HEK293 (cell line): Measurements from ENCODE around the gene TYRP1.

Experiments used
- CTCF ChIA-PET: fragments of 350-600 bp; formaldehyde crosslinking; extraction: SDS; loops from one replicate; lab custom pipeline; 2021; ENCODE audit warnings: antibody characterized with exemption; lab: Yijun Ruan, JAX
- POLR2A ChIA-PET: fragments of 300-600 bp; formaldehyde crosslinking; extraction: SDS; loops from one replicate; lab custom pipeline; 2020; ENCODE audit warnings: antibody characterized with exemption, inconsistent platforms; lab: Yijun Ruan, JAX
- H3K27ac ChIP-seq: fragments of 200-500 bp; sonication (Bioruptor generic); 2 replicates; pipeline ENCODE4 v1.5.1; 2014; ENCODE audit warnings: low read depth, low read length, control low read depth, inconsistent platforms; ENCODE audit errors: extremely low read depth
- H3K36me3 ChIP-seq, 2 experiments: fragments of 200-500 bp in 1 of 2; sonication (Bioruptor generic) in 1 of 2; 1 replicate in 1 of 2; 2 replicates in 1 of 2; pipeline ENCODE4 v1.5.1; 2014 to 2017; ENCODE audit warnings: inconsistent platforms in 2 of 2, low read length in 2 of 2; ENCODE audit not compliant: control insufficient read depth in 2 of 2, insufficient read depth in 1 of 2
- H3K4me1 ChIP-seq: fragments of 200-500 bp; sonication (Bioruptor generic); 2 replicates; pipeline ENCODE4 v1.5.1; 2014; ENCODE audit warnings: mild to moderate bottlenecking, low read length, inconsistent platforms; ENCODE audit not compliant: control insufficient read depth, insufficient read depth
- H3K4me3 ChIP-seq: 2 replicates; pipeline ENCODE4 v1.5.1; 2011; ENCODE audit warnings: low read depth, mild to moderate bottlenecking, control low read depth, low read length, moderate library complexity
- H3K9me3 ChIP-seq: fragments of 200-500 bp; sonication (Bioruptor generic); 2 replicates; pipeline ENCODE4 v1.5.1; 2014; ENCODE audit warnings: low read depth, low read length, inconsistent platforms; ENCODE audit not compliant: control insufficient read depth, insufficient read depth
- PRDM1 ChIP-seq: fragments of 450-650 bp; formaldehyde crosslinking; IDR thresholded peaks from 2 replicates; pipeline ENCODE4; 2016; ENCODE audit warnings: missing biosample characterization, missing genetic modification characterization
- YY1 ChIP-seq: fragments of 450-650 bp; formaldehyde crosslinking; IDR thresholded peaks from 2 replicates; pipeline ENCODE4 v1.5.1; 2018; ENCODE audit warnings: missing biosample characterization, missing genetic modification characterization
- ZBTB21 ChIP-seq: fragments of 450-650 bp; formaldehyde crosslinking; IDR thresholded peaks from 2 replicates; pipeline ENCODE4 v1.5.1; 2017; ENCODE audit warnings: missing biosample characterization, missing genetic modification characterization
- ZEB2 ChIP-seq: fragments of 450-650 bp; formaldehyde crosslinking; IDR thresholded peaks from 2 replicates; pipeline ENCODE4 v1.5.1; 2016; ENCODE audit warnings: missing biosample characterization, missing genetic modification characterization
- ZNF112 ChIP-seq: fragments of 450-650 bp; formaldehyde crosslinking; IDR thresholded peaks from 2 replicates; pipeline ENCODE4 v1.5.0; 2017; ENCODE audit warnings: missing biosample characterization, missing genetic modification characterization
- ZNF19 ChIP-seq: fragments of 450-650 bp; formaldehyde crosslinking; IDR thresholded peaks from 2 replicates; pipeline ENCODE4; 2016; ENCODE audit warnings: missing biosample characterization, missing genetic modification characterization, low read depth
- ZNF2 ChIP-seq: fragments of 450-650 bp; formaldehyde crosslinking; IDR thresholded peaks from 2 replicates; pipeline ENCODE4 v1.5.1; 2016; ENCODE audit warnings: missing biosample characterization, missing genetic modification characterization
- ZNF24 ChIP-seq: fragments of 450-650 bp; formaldehyde crosslinking; IDR thresholded peaks from 2 replicates; pipeline ENCODE4 v1.5.1; 2016; ENCODE audit warnings: missing biosample characterization, missing genetic modification characterization
- ZNF274 ChIP-seq, 2 experiments: fragments of 200-500 bp in 1 of 2; fragments of 450-650 bp in 1 of 2; sonication (Bioruptor generic) in 1 of 2; formaldehyde crosslinking in 1 of 2; IDR thresholded peaks; 2 replicates each; pipeline versions ENCODE4 v1.5.1 to v1.6.1; 2014 to 2016; ENCODE audit warnings: borderline replicate concordance in 1 of 2, inconsistent platforms in 1 of 2, low read length in 1 of 2, missing biosample characterization in 1 of 2, missing genetic modification characterization in 1 of 2
- ZNF510 ChIP-seq: fragments of 450-650 bp; formaldehyde crosslinking; IDR thresholded peaks from 2 replicates; pipeline ENCODE4 v1.5.1; 2018; ENCODE audit warnings: mild to moderate bottlenecking, missing genetic modification characterization, missing biosample characterization; ENCODE audit not compliant: insufficient replicate concordance
- ZNF521 ChIP-seq: fragments of 450-650 bp; formaldehyde crosslinking; IDR thresholded peaks from 2 replicates; pipeline ENCODE4 v1.5.1; 2017; ENCODE audit warnings: missing biosample characterization, mild to moderate bottlenecking, missing genetic modification characterization
- ZNF571 ChIP-seq: fragments of 450-650 bp; formaldehyde crosslinking; IDR thresholded peaks from 2 replicates; pipeline ENCODE4 v1.5.0; 2017; ENCODE audit warnings: missing biosample characterization, missing genetic modification characterization
- ZNF621 ChIP-seq: fragments of 450-650 bp; formaldehyde crosslinking; IDR thresholded peaks from 2 replicates; pipeline ENCODE4 v1.5.1; 2017; ENCODE audit warnings: missing biosample characterization, missing genetic modification characterization
- ZNF624 ChIP-seq: fragments of 450-650 bp; formaldehyde crosslinking; IDR thresholded peaks from 2 replicates; pipeline ENCODE4 v1.5.1; 2017; ENCODE audit warnings: missing biosample characterization, missing genetic modification characterization
- ZNF670 ChIP-seq: fragments of 450-650 bp; formaldehyde crosslinking; IDR thresholded peaks from 2 replicates; pipeline ENCODE4 v1.5.1; 2016; ENCODE audit warnings: missing biosample characterization, missing genetic modification characterization, low read depth
- ZNF677 ChIP-seq: fragments of 450-650 bp; IDR thresholded peaks from 2 replicates; pipeline ENCODE4 v1.5.0; 2018; ENCODE audit warnings: missing biosample characterization, mild to moderate bottlenecking, missing genetic modification characterization, moderate library complexity
- ZNF76 ChIP-seq: fragments of 450-650 bp; formaldehyde crosslinking; IDR thresholded peaks from 2 replicates; pipeline ENCODE4; 2016; ENCODE audit warnings: low read depth, missing biosample characterization, missing genetic modification characterization, borderline replicate concordance
- ZNF768 ChIP-seq: fragments of 450-650 bp; formaldehyde crosslinking; IDR thresholded peaks from 2 replicates; pipeline ENCODE4 v1.5.1; 2018; ENCODE audit warnings: missing biosample characterization, mild to moderate bottlenecking, missing genetic modification characterization
- ZNF776 ChIP-seq: fragments of 450-650 bp; formaldehyde crosslinking; IDR thresholded peaks from 2 replicates; pipeline ENCODE4 v1.5.0; 2017; ENCODE audit warnings: missing biosample characterization, missing genetic modification characterization, borderline replicate concordance
- ZNF791 ChIP-seq: fragments of 450-650 bp; formaldehyde crosslinking; IDR thresholded peaks from 2 replicates; pipeline ENCODE4 v1.5.1; 2016; ENCODE audit warnings: missing biosample characterization, missing genetic modification characterization
- ZNF837 ChIP-seq: fragments of 450-650 bp; formaldehyde crosslinking; IDR thresholded peaks from 2 replicates; pipeline ENCODE4 v1.5.1; 2016; ENCODE audit warnings: missing biosample characterization, missing genetic modification characterization
- TF ChIP-seq, protein P1 (sequence below): fragments of 450-650 bp; formaldehyde crosslinking; IDR thresholded peaks from 2 replicates; pipeline ENCODE4 v1.5.1; 2016; ENCODE audit warnings: missing biosample characterization, missing genetic modification characterization
- TF ChIP-seq, protein P2 (sequence below): fragments of 450-650 bp; formaldehyde crosslinking; IDR thresholded peaks from 2 replicates; pipeline ENCODE4 v1.5.1; 2016; ENCODE audit warnings: missing biosample characterization, missing genetic modification characterization
- TF ChIP-seq, protein P3 (sequence below): fragments of 450-650 bp; formaldehyde crosslinking; IDR thresholded peaks from 2 replicates; pipeline ENCODE4 v1.5.1; 2016; ENCODE audit warnings: missing biosample characterization, missing genetic modification characterization
- TF ChIP-seq, protein P4 (sequence below): fragments of 450-650 bp; formaldehyde crosslinking; IDR thresholded peaks from 2 replicates; pipeline ENCODE4 v1.5.1; 2017; ENCODE audit warnings: missing biosample characterization, missing genetic modification characterization
- TF ChIP-seq, protein P5 (sequence below): fragments of 450-650 bp; formaldehyde crosslinking; IDR thresholded peaks from 2 replicates; pipeline ENCODE4 v1.5.0; 2017; ENCODE audit warnings: missing biosample characterization, missing genetic modification characterization, borderline replicate concordance
- TF ChIP-seq, protein P6 (sequence below): fragments of 450-650 bp; formaldehyde crosslinking; IDR thresholded peaks from 2 replicates; pipeline ENCODE4 v1.5.1; 2016; ENCODE audit warnings: missing biosample characterization, missing genetic modification characterization

TYRP1 gene

DNA sequence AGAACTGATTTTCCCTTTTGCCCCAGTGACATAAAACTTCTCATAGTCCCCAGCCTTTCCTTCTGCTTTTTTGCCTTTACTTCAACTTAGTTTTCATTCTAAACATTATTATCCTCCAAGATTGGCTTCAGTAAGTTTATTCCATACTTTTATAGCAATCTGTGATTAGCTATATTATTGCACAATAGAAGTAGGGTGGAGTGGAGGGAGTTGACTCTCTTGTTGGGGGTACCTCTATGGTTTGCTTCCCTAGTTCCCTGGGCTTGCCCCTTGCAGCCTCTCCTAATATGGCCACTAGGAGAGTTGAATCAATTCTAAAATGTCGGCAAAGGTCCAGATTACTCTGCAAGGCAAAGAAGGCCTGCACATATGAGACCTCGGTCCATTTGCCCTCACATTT, 36.4 kb upstream of the TYRP1 start:
- TF ChIP-seq ZNF19 (tag by site-specific recombination) (no peak), ZNF521 (tag by site-specific recombination) (no peak), ZNF768 (tag by site-specific recombination) (no peak), ZNF791 (tag by site-specific recombination) (no peak), ZBTB21 (no peak), ZNF621 (tag by site-specific recombination) (no peak), ZNF112 (tag by site-specific recombination) (no peak), ZNF24 (tag by site-specific recombination) (no peak), YY1 (tag by site-specific recombination) (no peak), ZNF571 (no peak)
- TF ChIP-seq, protein P1, sequence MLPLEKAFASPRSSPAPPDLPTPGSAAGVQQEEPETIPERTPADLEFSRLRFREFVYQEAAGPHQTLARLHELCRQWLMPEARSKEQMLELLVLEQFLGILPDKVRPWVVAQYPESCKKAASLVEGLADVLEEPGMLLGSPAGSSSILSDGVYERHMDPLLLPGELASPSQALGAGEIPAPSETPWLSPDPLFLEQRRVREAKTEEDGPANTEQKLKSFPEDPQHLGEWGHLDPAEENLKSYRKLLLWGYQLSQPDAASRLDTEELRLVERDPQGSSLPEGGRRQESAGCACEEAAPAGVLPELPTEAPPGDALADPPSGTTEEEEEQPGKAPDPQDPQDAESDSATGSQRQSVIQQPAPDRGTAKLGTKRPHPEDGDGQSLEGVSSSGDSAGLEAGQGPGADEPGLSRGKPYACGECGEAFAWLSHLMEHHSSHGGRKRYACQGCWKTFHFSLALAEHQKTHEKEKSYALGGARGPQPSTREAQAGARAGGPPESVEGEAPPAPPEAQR (tag by site-specific recombination) = no peak
- TF ChIP-seq, protein P2, sequence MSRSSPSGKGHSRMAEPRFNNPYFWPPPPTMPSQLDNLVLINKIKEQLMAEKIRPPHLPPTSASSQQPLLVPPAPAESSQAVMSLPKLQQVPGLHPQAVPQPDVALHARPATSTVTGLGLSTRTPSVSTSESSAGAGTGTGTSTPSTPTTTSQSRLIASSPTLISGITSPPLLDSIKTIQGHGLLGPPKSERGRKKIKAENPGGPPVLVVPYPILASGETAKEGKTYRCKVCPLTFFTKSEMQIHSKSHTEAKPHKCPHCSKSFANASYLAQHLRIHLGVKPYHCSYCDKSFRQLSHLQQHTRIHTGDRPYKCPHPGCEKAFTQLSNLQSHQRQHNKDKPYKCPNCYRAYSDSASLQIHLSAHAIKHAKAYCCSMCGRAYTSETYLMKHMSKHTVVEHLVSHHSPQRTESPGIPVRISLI = no peak
- TF ChIP-seq, protein P3, sequence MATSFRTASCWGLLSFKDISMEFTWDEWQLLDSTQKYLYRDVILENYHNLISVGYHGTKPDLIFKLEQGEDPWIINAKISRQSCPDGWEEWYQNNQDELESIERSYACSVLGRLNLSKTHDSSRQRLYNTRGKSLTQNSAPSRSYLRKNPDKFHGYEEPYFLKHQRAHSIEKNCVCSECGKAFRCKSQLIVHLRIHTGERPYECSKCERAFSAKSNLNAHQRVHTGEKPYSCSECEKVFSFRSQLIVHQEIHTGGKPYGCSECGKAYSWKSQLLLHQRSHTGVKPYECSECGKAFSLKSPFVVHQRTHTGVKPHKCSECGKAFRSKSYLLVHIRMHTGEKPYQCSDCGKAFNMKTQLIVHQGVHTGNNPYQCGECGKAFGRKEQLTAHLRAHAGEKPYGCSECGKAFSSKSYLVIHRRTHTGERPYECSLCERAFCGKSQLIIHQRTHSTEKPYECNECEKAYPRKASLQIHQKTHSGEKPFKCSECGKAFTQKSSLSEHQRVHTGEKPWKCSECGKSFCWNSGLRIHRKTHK = no peak
- Histone ChIP-seq H3K4me3 (no peak overlapping the region), H3K9me3 (no peaks in the 10 kb centered on the region), H3K27ac (no peak overlapping the region), H3K4me1 (no peaks in the 10 kb centered on the region), H3K36me3 (no peaks in the 10 kb centered on the region)
- POLR2A ChIA-PET = no interaction called here
- CTCF ChIA-PET = interaction anchor here (0.7 kb wide), 1 partner anchor 115 kb away, joined by 3 read pairs; no protein-coding TSS in a partner anchor

DNA sequence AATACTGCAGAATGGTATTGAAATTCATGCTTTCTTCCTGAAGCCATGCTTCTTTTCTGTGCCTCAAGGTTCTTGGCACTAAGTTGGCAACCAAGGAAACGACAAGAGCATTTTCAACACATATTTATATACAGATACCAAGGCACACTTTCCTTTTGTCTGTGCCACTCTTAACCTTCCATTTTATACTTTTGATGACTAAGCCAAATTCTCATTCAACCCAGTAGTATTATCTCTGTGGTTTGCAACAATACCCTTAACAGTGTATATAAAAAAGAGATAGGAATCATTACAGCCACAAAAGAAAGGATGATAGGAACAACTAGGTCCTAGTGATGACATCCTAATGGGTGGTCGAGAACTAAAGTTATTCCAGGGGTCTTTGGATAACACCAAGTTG, 36.0 kb upstream of the TYRP1 start:
- no peak overlapping the region for H3K27ac ChIP-seq
- no peaks in the 10 kb centered on the region for H3K4me1 ChIP-seq
- ChIA-PET POLR2A (no interaction called here), CTCF (interaction anchor here (0.7 kb wide), 1 partner anchor 115 kb away, joined by 3 read pairs; no protein-coding TSS in a partner anchor)
- no peaks in the 10 kb centered on the region for H3K9me3 ChIP-seq
- H3K36me3 ChIP-seq = no peaks in the 10 kb centered on the region
- TF ChIP-seq ZNF510 (no peak), ZNF837 (tag by site-specific recombination) (no peak), ZNF274 (IDR thresholded peaks at IDR 0.05; ENCODE audit: low read length) (no peak), ZNF274 (tag by site-specific recombination; IDR thresholded peaks at IDR 0.05; ENCODE audit: borderline replicate concordance) (no peak), PRDM1 (tag by site-specific recombination) (no peak), ZNF2 (tag by site-specific recombination) (no peak), ZNF776 (tag by site-specific recombination) (no peak), ZNF624 (tag by site-specific recombination) (no peak), ZNF76 (no peak), ZNF670 (tag by site-specific recombination) (no peak), ZNF677 (tag by site-specific recombination) (no peak), ZEB2 (no peak)
- TF ChIP-seq, protein P4, sequence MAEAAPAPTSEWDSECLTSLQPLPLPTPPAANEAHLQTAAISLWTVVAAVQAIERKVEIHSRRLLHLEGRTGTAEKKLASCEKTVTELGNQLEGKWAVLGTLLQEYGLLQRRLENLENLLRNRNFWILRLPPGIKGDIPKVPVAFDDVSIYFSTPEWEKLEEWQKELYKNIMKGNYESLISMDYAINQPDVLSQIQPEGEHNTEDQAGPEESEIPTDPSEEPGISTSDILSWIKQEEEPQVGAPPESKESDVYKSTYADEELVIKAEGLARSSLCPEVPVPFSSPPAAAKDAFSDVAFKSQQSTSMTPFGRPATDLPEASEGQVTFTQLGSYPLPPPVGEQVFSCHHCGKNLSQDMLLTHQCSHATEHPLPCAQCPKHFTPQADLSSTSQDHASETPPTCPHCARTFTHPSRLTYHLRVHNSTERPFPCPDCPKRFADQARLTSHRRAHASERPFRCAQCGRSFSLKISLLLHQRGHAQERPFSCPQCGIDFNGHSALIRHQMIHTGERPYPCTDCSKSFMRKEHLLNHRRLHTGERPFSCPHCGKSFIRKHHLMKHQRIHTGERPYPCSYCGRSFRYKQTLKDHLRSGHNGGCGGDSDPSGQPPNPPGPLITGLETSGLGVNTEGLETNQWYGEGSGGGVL = no peak
- TF ChIP-seq, protein P5, sequence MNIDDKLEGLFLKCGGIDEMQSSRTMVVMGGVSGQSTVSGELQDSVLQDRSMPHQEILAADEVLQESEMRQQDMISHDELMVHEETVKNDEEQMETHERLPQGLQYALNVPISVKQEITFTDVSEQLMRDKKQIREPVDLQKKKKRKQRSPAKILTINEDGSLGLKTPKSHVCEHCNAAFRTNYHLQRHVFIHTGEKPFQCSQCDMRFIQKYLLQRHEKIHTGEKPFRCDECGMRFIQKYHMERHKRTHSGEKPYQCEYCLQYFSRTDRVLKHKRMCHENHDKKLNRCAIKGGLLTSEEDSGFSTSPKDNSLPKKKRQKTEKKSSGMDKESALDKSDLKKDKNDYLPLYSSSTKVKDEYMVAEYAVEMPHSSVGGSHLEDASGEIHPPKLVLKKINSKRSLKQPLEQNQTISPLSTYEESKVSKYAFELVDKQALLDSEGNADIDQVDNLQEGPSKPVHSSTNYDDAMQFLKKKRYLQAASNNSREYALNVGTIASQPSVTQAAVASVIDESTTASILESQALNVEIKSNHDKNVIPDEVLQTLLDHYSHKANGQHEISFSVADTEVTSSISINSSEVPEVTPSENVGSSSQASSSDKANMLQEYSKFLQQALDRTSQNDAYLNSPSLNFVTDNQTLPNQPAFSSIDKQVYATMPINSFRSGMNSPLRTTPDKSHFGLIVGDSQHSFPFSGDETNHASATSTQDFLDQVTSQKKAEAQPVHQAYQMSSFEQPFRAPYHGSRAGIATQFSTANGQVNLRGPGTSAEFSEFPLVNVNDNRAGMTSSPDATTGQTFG (tag by site-specific recombination) = no peak
- TF ChIP-seq, protein P6, sequence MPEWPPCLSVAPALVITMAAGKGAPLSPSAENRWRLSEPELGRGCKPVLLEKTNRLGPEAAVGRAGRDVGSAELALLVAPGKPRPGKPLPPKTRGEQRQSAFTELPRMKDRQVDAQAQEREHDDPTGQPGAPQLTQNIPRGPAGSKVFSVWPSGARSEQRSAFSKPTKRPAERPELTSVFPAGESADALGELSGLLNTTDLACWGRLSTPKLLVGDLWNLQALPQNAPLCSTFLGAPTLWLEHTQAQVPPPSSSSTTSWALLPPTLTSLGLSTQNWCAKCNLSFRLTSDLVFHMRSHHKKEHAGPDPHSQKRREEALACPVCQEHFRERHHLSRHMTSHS (tag by site-specific recombination) = no peak
- no peak overlapping the region for H3K4me3 ChIP-seq
